Measurements from ENCODE around the gene NPEPL1.

NPEPL1 gene

GRCh38 chr20:58697201-58697866, 4.7 kb downstream of the NPEPL1 start:
- DNase-seq (ENCODE audit: low read depth, low spot score), result no peak
- no peak overlapping the region for H3K4me3 ChIP-seq (ENCODE audit: low read length)

- no peak for DNase-seq (ENCODE audit: low read depth, low spot score)
Observed at GRCh38 chr20:58697867-58698703, 5.5 kb downstream of the NPEPL1 start.

DNA sequence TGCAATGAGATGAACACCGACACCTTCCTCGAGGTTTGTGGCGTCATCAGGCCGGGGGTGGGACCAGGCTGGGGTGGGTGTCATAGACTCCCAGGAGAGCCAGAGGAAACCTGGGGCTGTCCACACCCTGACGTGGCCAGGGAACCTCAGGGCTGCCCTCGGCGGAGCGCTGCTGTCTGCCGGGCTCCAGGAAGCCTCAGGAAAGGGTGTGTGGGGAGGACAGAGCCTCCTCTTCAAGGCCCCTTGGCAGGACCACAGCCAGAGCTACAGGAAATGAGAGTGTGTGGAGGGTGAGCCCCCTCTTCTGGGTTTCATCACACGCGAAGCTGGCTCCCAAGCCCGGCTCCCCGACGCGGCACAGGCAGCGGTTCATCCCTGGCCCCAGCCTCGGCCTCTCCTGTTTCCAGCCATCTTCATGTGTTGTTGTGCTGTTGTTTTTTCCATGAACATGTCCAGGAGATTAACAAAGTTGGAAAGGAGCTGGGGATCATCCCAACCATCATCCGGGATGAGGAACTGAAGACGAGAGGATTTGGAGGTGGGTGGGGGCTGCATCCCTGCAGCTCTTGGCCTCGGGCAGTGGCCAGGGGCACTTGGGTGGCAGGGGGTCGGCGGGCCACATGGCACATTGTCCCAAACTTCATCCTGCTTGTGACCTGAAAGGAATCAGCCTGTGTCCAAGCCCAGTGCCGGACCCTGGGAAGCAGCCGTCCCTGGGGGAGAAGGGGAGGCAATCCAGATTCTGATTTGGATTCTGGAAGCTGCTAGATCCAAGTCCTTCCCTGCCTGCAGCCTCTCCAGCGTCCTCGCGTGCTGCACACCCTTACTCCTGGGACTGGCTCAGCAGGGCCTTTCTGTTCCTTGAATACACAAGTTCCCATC, 6.4 kb downstream of the NPEPL1 start:
- H3K4me3 ChIP-seq (ENCODE audit: low read length), result no peak overlapping the region
- DNase-seq (ENCODE audit: low read depth, low spot score), result no peak

More at GRCh38 chr20:58697867-58698703, 5.5 kb downstream of the NPEPL1 start:
- no peak overlapping the region for H3K4me3 ChIP-seq (ENCODE audit: low read length)

GRCh38 chr20:58699623-58700107, 7.1 kb downstream of the NPEPL1 start:
- DNase-seq (ENCODE audit: low read depth, low spot score), result no peak
- H3K4me3 ChIP-seq (ENCODE audit: low read length), result no peak overlapping the region

DNA sequence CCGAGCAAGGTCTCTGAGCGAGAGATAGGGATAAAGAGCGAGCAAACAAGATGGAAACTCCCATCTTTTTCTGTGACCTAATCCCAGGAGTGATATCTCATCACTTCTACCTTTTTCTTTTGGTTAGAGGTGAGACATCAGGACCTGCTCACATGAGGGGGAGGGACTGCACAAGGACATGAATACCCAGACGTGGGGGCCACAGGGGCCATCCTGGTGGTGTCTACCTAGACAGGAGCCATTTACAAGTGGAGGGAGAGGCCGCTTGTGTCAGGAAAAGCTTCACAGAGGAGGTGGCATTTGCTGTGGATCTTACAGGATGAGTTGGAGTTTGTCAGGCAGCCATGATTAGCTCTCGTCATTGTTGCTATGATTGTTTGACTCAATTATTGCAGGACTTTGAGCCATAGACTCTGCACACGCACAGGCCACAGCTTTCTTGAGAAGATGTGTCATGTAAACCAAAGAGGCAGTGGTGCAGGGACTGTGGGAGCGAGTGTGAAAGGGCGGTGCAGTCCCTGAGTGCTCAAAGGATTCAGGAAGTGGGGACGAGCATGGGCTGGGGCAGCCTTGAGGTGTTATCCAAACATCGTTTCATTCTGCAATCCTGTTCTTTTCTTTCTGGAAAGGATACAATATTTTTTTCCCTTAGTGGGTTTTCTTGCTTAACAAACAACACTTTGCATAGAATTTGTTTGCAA, 7.7 kb downstream of the NPEPL1 start:
- DNase-seq (ENCODE audit: low read depth, low spot score), result no peak
- no peak overlapping the region for H3K4me3 ChIP-seq (ENCODE audit: low read length)

- DNase-seq (ENCODE audit: low read depth, low spot score), result no peak
- H3K4me3 ChIP-seq (ENCODE audit: low read length), result no peak overlapping the region
Observed at GRCh38 chr20:58700823-58701222, 8.2 kb downstream of the NPEPL1 start.

DNA sequence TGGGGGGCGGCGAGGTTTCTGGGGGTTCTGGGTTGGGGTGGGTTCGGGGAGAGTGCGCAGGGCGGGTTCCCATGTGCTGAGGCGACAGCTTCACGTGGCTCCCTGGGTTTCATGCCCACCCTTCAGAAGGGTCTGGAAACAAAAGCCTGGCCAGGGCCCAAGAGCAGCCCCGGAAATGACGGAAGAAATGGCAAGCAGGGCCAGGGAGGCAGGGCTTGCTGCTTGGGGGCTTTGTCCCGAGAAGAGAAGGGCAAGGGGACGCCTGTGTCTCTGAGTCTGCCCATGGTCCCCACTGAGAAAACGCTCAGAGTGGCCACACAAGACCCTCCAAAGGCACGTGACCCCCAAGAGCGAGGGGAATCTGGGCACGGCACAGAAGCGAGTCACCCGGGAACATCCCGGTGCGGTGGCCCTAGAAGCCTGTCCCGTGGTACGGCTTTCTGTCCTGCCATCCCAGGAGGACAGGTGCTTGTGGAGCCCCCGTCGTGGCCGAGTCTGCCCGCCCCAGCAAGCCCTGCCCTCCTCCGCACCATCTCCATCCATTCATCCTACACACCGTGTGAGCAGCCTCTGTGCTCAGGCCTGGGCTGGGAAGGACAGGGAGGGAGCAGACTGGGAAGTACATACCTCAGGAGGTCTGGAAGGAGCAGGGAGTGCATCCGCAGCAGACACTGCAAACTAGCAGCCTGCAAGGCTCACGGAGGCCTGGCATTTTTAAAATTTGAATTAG, 9.0 kb downstream of the NPEPL1 start:
- no peak overlapping the region for H3K4me3 ChIP-seq (ENCODE audit: low read length)
- DNase-seq (ENCODE audit: low read depth, low spot score), result no peak

DNA sequence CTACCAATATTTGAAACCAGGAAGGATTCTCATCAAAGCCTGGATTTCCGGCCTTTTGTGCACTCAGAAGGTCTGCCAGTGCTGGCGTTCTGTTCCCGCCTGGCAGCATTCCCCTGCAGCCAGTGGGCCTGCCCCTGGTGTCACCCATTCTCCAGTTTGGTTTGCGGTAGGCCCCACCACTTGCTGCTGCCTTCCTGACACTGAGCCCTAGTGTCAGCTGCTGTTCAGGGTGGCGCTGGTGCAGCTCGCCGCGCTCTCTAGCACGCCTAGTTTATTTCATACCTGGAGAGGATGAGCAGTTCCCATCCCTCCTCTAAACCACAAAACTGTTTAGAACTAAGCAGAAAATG, 9.5 kb downstream of the NPEPL1 start:
- DNase-seq (ENCODE audit: low read depth, low spot score), result no peak

DNA sequence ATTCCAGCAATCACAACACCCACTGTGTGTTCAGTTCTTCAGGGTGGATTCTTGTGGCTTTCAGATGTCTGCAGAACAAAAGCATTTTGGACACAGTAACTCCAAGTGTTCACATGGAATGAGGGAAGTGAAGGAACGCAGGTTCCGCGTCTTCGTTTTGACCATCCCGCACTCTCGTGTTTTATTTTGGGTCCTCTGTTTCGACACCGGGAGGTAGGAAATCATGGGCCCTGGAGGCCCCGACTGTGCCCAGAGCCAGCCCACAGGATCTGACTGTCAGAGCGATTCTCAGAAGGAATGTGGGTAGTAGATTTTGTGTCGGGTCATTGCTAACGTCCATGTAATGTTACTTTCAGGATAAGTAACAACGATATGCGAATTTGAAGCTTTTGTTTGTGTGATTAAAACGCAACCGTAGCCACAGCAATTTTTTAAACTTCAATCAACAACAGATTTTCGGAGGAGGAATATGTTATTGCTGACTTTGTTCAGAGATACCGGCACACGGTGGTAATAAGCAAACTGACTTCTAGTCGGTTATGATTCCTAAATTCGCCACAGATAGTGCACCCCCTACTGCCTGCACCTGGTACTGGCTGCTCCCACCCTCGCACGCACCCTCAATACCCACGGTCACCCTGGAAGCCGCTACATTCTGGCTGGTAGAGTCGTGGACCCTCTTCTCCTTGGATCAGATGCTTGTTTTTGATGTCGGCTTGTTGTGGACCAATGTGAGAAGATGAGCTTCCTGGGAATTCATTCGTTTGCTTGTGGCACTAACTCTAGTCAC, 10.5 kb downstream of the NPEPL1 start:
- no peak for DNase-seq (ENCODE audit: low read depth, low spot score)
- no peak overlapping the region for H3K4me3 ChIP-seq (ENCODE audit: low read length)

More for the DNA sequence above, 9.5 kb downstream of the NPEPL1 start:
- no peak overlapping the region for H3K4me3 ChIP-seq (ENCODE audit: low read length)

GRCh38 chr20:58703765-58704371, 11.3 kb downstream of the NPEPL1 start:
- H3K4me3 ChIP-seq (ENCODE audit: low read length), result no peak overlapping the region
- no peak for DNase-seq (ENCODE audit: low read depth, low spot score)

DNA sequence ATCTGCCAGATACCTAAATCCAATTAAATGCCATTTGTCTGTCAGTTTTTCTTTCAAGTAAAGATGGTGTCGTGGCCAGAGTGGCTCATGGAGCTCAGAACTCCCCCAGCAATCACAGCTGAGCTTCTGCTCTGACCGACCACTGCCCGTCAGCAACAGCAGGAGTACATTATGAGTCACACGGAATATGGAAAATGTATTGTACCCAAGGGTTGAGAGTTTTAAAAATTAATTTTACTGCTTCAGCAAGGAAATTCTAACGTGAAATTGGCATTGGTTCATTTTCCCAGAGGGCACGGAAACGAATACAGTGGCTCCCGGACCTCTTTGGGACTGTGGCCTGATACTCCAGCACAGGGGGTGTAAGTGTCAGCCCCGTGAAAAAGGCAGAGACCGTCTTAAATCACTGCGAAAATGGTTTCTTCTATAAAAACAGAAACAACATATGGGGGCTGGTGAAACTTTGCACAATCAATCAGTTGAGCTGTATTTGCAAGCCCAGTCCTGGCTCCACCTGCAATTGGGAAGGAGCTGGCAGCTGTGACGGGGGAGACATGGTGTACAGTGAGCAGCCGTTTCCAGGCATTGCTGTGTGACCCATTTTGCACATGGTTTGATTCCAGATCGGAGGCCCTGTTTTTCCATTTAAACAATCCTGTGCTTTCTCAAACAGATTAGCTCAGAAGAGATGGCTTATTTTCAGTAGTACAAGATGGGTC, 12.8 kb downstream of the NPEPL1 start:
- no peak for DNase-seq (ENCODE audit: low read depth, low spot score)
- H3K4me3 ChIP-seq (ENCODE audit: low read length), result no peak overlapping the region

DNA sequence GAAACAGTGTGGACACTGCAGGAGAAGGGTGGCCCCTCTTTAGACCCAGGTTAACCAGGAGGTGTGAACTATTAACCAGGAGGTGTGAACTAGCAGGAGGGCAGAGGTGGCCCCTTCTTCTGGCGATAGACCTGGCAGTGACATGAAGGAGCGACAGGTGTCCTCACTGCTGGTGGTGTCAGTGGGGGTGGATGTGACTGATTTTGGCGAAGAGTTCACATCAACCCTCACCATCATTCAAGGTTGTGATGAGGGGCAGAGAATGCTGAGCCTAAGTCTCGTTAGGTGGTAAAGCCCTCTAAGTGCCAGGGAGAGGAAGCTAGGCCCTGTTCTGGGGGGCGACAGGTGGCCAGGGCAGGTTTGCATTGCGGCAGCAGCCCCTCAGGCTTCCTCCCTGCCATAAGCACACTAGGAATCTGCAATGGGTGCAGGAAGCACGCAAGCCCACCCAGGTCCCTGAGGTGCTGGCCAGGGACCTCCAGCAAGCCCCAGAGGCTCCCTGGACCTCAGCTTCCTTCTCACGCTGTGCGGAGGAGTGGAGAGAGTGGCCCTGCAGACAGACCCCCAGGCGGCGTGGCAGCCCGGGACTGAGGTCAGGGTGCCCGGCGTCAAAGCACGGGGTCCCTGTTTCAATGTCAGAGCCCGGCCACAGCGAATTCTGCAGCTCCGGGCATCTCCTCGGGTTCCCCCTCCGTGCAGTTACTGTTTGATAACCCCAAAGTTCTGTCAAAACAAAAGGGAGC, 13.7 kb downstream of the NPEPL1 start:
- DNase-seq (ENCODE audit: low read depth, low spot score), result no peak
- H3K4me3 ChIP-seq (ENCODE audit: low read length), result no peak overlapping the region

DNA sequence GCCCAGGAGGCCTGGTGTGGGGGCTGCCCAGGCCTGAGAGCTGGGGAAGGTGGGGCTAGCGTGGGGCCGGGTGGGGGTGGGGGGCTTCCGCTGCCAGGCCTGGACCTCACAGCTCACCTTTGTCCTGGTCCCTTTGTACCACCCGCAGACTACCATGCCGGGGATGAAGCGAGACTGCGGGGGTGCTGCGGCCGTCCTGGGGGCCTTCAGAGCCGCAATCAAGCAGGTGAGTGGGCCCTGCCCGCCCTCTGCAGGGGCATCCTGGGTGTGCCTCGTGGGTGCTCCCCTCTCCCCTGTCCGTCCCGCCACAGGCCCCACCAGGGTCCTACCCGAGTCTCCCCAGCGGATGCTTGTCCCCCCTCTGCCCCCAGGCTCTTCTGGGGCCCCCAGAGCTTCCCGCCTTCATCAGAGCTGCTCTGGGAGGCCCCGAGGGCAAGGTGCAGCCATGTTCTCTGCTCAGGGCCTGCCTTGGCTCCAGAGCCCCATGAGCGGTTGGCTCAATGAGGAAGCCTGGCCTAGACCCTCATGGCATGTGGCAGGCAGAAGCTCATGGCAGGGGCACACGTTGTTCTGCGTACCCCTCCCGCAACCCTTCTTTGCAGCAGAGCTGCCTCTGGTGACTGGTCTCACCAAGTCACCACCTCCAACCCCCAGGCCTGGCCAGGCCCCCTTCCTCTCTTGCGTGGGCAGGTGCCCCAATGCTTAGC, 14.5 kb downstream of the NPEPL1 start:
- no peak for DNase-seq (ENCODE audit: low read depth, low spot score)
- H3K4me3 ChIP-seq (ENCODE audit: low read length), result no peak overlapping the region

- H3K4me3 ChIP-seq (ENCODE audit: low read length), result no peak overlapping the region
- no peak for DNase-seq (ENCODE audit: low read depth, low spot score)
Observed at GRCh38 chr20:58707770-58708169, 15.2 kb downstream of the NPEPL1 start.

DNA sequence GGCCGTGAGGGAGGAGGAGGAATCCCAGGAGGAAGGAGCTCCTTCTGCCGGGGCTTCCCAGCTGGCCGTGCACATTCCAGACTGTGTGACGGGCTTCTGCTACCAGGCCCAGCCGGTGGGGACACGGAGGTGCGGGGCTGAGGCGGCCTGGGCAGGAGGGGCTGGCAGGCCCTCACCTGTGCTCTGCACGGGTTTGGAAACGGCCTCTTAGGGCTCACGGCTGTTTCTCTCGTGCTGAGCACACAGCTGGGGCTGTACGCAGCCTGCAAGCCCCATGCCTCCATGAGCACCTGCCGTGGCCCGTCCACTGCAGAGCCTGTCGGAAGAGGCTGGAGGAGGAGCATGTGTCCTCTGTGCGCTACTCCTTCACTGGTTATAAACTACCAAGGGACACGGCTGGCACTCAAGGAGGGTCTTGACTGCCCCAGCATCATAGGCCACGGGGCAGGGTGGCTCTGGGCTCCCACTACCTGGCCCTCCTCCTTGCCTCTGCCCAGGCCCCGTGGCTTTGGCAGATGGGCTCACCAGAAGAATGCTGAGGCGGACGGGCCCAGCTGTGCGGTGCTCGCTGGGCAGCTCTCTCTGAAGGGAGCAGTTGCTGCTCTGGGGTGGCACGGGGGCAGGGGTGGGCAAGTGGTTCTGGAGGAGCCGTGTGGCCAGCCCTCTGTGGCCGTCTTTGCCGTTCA, 15.8 kb downstream of the NPEPL1 start:
- DNase-seq (ENCODE audit: low read depth, low spot score), result no peak
- no peak overlapping the region for H3K4me3 ChIP-seq (ENCODE audit: low read length)
